Body of pancreas (tissue), 4 donors: ENCODE measurements around the gene PGC.

Experiments
- POLR2A ChIP-seq, 3 donors: fragments of 450-650 bp; IDR thresholded peaks; one replicate each; pipeline ENCODE4 v1.6.1; 2016; ENCODE audit warnings: antibody characterized with exemption in 3 of 3, mild to moderate bottlenecking in 2 of 3
- TF ChIP-seq, protein P1 (sequence below), 7 experiments: fragments of 450-650 bp in 4 of 7; fragments of 200-600 bp in 3 of 7; sonication (generic) in 3 of 7; IDR thresholded peaks; one replicate each; pipeline ENCODE4 v1.5.1; 2016 to 2019; ENCODE audit warnings: antibody characterized with exemption in 7 of 7

DNA sequence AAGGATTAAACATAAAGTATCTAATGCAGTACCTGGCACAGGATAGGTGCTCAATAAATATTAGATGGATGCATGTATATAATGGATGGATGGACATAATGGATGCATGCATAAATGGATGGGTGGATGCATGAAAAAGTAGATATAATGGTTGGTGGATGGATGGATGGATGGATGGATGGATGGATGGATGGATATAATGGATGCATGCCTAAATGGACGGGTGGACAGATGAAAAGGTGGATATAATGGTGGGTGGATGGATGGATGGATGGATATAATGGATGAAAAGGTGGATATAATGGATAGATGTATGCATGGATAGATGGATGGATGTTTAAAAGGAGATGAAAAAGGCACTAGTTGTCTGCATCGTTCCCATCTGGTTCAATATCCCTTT is 37.8 kb downstream of the PGC start:
- TF ChIP-seq, protein P1, sequence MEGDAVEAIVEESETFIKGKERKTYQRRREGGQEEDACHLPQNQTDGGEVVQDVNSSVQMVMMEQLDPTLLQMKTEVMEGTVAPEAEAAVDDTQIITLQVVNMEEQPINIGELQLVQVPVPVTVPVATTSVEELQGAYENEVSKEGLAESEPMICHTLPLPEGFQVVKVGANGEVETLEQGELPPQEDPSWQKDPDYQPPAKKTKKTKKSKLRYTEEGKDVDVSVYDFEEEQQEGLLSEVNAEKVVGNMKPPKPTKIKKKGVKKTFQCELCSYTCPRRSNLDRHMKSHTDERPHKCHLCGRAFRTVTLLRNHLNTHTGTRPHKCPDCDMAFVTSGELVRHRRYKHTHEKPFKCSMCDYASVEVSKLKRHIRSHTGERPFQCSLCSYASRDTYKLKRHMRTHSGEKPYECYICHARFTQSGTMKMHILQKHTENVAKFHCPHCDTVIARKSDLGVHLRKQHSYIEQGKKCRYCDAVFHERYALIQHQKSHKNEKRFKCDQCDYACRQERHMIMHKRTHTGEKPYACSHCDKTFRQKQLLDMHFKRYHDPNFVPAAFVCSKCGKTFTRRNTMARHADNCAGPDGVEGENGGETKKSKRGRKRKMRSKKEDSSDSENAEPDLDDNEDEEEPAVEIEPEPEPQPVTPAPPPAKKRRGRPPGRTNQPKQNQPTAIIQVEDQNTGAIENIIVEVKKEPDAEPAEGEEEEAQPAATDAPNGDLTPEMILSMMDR (IDR thresholded peaks at IDR 0.05), result no peak
- TF ChIP-seq POLR2A (IDR thresholded peaks at IDR 0.05), result no peak
